SK-N-SH (cell line): ENCODE data around the gene FBXL22. TPM values are rescaled to one million over a fixed set of nuclear protein-coding genes. Genes with fewer than 3 reads are reported as not detected.
"Not testable (repeated sequence)": the region's sequence is repeated elsewhere in the genome, so short reads cannot be mapped to it uniquely, and the experiment has no call there.

Experiments
- CTCF ChIA-PET: fragments of 300-600, 350-600 bp; formaldehyde crosslinking; extraction: SDS; loops from one replicate; lab custom pipeline; 2021; lab: Yijun Ruan, JAX
- POLR2A ChIA-PET: fragments of 350-600 bp; sonication (Branson Sonifier 250); formaldehyde crosslinking; extraction: SDS; loops from one replicate; lab custom pipeline; 2020; ENCODE audit warnings: antibody characterized with exemption, inconsistent platforms; lab: Yijun Ruan, JAX
- DNase-seq: peaks from one replicate; pipeline ENCODE4 v3.0.0; 2012
- H2AFZ ChIP-seq: fragments of 200-600 bp; sonication (generic); 2 replicates; pipeline ENCODE4 v1.8.1; 2016; ENCODE audit warnings: antibody characterized with exemption, mild to moderate bottlenecking, low read depth
- H3F3A ChIP-seq: fragments of 200-600 bp; sonication (generic); replicated peaks from 2 replicates; pipeline ENCODE3; 2016; ENCODE audit warnings: antibody characterized with exemption, mild to moderate bottlenecking; ENCODE audit not compliant: insufficient read depth
- H3K27ac ChIP-seq, 2 experiments: fragments of 200-500 bp in 1 of 2; fragments of 200-600 bp in 1 of 2; sonication (Bioruptor generic) in 1 of 2; sonication (generic), shearing (Covaris generic) in 1 of 2; 2 replicates each; pipeline versions ENCODE4 v1.5.1 to v1.6.1; 2014 to 2016; ENCODE audit warnings: low read depth in 2 of 2, inconsistent platforms in 1 of 2, low read length in 1 of 2, mild to moderate bottlenecking in 1 of 2, mixed read lengths in 1 of 2
- H3K27me3 ChIP-seq: fragments of 200-600 bp; sonication (generic), shearing (Covaris generic); 2 replicates; pipeline ENCODE4 v1.6.1; 2016; ENCODE audit warnings: mixed run types; ENCODE audit not compliant: insufficient read depth
- H3K36me3 ChIP-seq, 2 experiments: fragments of 200-500 bp in 1 of 2; fragments of 200-600 bp in 1 of 2; sonication (Bioruptor generic) in 1 of 2; sonication (generic) in 1 of 2; replicated peaks in 1 of 2; 2 replicates each; pipeline versions ENCODE3 to v1.5.1; 2014 to 2016; ENCODE audit warnings: low read length in 1 of 2, mild to moderate bottlenecking in 1 of 2; ENCODE audit not compliant: insufficient read depth in 2 of 2, control insufficient read depth in 1 of 2
- H3K4me1 ChIP-seq, 2 experiments: fragments of 200-500 bp in 1 of 2; fragments of 200-600 bp in 1 of 2; sonication (Bioruptor generic) in 1 of 2; sonication (generic), shearing (Covaris generic) in 1 of 2; 2 replicates each; pipeline versions ENCODE4 v1.5.1 to v1.6.1; 2014 to 2016; ENCODE audit warnings: low read depth in 1 of 2, low read length in 1 of 2, mixed run types in 1 of 2; ENCODE audit not compliant: insufficient read depth in 2 of 2, control insufficient read depth in 1 of 2
- H3K4me2 ChIP-seq: fragments of 200-600 bp; sonication (generic), shearing (Covaris generic); 2 replicates; pipeline ENCODE4 v1.6.1; 2017; ENCODE audit warnings: mixed run types
- H3K4me3 ChIP-seq, 2 experiments: fragments of 200-500 bp in 1 of 2; fragments of 200-600 bp in 1 of 2; sonication (Bioruptor generic) in 1 of 2; sonication (generic), shearing (Covaris generic) in 1 of 2; 2 replicates each; pipeline versions ENCODE4 v1.5.1 to v1.8.1; 2014 to 2016; ENCODE audit warnings: low read depth in 2 of 2, inconsistent platforms in 1 of 2, low read length in 1 of 2, mild to moderate bottlenecking in 1 of 2, mixed read lengths in 1 of 2, moderate library complexity in 1 of 2
- H3K79me2 ChIP-seq: fragments of 200-600 bp; sonication (generic); 2 replicates; pipeline ENCODE4 v1.8.1; 2017; ENCODE audit warnings: mild to moderate bottlenecking; ENCODE audit not compliant: insufficient read depth
- H3K9ac ChIP-seq: fragments of 200-600 bp; sonication (generic); 2 replicates; pipeline ENCODE4 v1.6.1; 2017; ENCODE audit warnings: mixed run types
- H3K9me2 ChIP-seq: fragments of 200-600 bp; sonication (generic); 2 replicates; pipeline ENCODE4 v1.6.1; 2017; ENCODE audit warnings: mixed run types
- H3K9me3 ChIP-seq: fragments of 200-600 bp; sonication (generic); 2 replicates; pipeline ENCODE4 v1.6.1; 2017; ENCODE audit warnings: mixed run types, mild to moderate bottlenecking, moderate library complexity
- H4K20me1 ChIP-seq: fragments of 200-600 bp; sonication (generic); 2 replicates; pipeline ENCODE4 v1.6.1; 2017; ENCODE audit warnings: mild to moderate bottlenecking, mixed run types; ENCODE audit not compliant: insufficient read depth
- CTCF ChIP-seq: fragments of 200-600 bp; sonication (generic); IDR thresholded peaks from 2 replicates; pipeline ENCODE4 v1.6.1; 2017; ENCODE audit warnings: antibody characterized with exemption, mild to moderate bottlenecking, moderate library complexity
- FOSL2 ChIP-seq: IDR thresholded peaks from 2 replicates; pipeline ENCODE4 v1.4.0; 2012; ENCODE audit warnings: low read depth, mild to moderate bottlenecking, moderate library complexity, borderline replicate concordance
- FOXJ3 ChIP-seq: sonication (generic); formaldehyde crosslinking; IDR thresholded peaks from 2 replicates; pipeline ENCODE4 v1.5.1; 2020; ENCODE audit warnings: mild to moderate bottlenecking, missing genetic modification reagents
- FOXM1 ChIP-seq: IDR thresholded peaks from 2 replicates; pipeline ENCODE4 v1.4.0; 2012; ENCODE audit warnings: low read depth, mild to moderate bottlenecking
- GATA2 ChIP-seq: sonication (generic); formaldehyde crosslinking; IDR thresholded peaks from 2 replicates; pipeline ENCODE4 v1.5.0; 2020; ENCODE audit warnings: mild to moderate bottlenecking, missing genetic modification reagents
- IRF3 ChIP-seq: fragments of 150-350 bp; IDR thresholded peaks from 2 replicates; pipeline ENCODE4 v1.6.1; 2016; ENCODE audit warnings: mild to moderate bottlenecking, low read depth, low read length
- MAX ChIP-seq: IDR thresholded peaks from 2 replicates; pipeline ENCODE4 v1.4.0; 2012; ENCODE audit warnings: low read depth
- MEF2A ChIP-seq: IDR thresholded peaks from 2 replicates; pipeline ENCODE4 v1.4.0; 2012; ENCODE audit warnings: low read depth, borderline replicate concordance
- MXI1 ChIP-seq: IDR thresholded peaks from 2 replicates; pipeline ENCODE4 v1.6.1; 2012; ENCODE audit warnings: mild to moderate bottlenecking, low read depth, low read length, improper control_type of control experiment
- NFIC ChIP-seq: IDR thresholded peaks from 2 replicates; pipeline ENCODE4 v1.4.0; 2012; ENCODE audit warnings: borderline replicate concordance
- PBX3 ChIP-seq: IDR thresholded peaks from 2 replicates; pipeline ENCODE4; 2012
- POLR2AphosphoS5 ChIP-seq: IDR thresholded peaks from 2 replicates; pipeline ENCODE4 v1.6.1; 2012; ENCODE audit warnings: low read depth, low read length
- RFX5 ChIP-seq: IDR thresholded peaks from 2 replicates; pipeline ENCODE4 v1.6.1; 2012; ENCODE audit warnings: mild to moderate bottlenecking, improper control_type of control experiment, low read length
- SMC3 ChIP-seq: IDR thresholded peaks from 2 replicates; pipeline ENCODE4 v1.6.1; 2012; ENCODE audit warnings: low read depth, low read length, improper control_type of control experiment
- TAF1 ChIP-seq: IDR thresholded peaks from 2 replicates; pipeline ENCODE4 v1.6.1; 2012; ENCODE audit warnings: low read depth, mild to moderate bottlenecking, low read length, moderate library complexity, borderline replicate concordance
- TCF12 ChIP-seq: IDR thresholded peaks from 2 replicates; pipeline ENCODE4 v1.4.0; 2012
- USF1 ChIP-seq: IDR thresholded peaks from 2 replicates; pipeline ENCODE4 v1.4.0; 2012; ENCODE audit warnings: low read depth, borderline replicate concordance
- YY1 ChIP-seq: IDR thresholded peaks from 2 replicates; pipeline ENCODE4 v1.4.0; 2012; ENCODE audit warnings: low read depth, mild to moderate bottlenecking
- WGBS: methylation state at CpG from one replicate; pipeline ENCODE4 v1.1.6; 2017; ENCODE audit warnings: low lambda C conversion rate; 5-methylcytosine and 5-hydroxymethylcytosine counted together
- polyA plus RNA-seq, 3 experiments: library from polyadenylated mRNA; depleted of rRNA; stranded (reverse); fragments of >200 nt; gene quantifications; 2 replicates each; pipeline ENCODE4 v1.2.3, GENCODE V29; 2012

The FBXL22 gene
- polyA plus RNA-seq, 1 of the 3 experiments (the other 2 are of a cell fraction) = 0.10 TPM

- H2AFZ ChIP-seq, H4K20me1 ChIP-seq, H3K27ac ChIP-seq, H3F3A ChIP-seq, H3K9ac ChIP-seq, H3K79me2 ChIP-seq, H3K27me3 ChIP-seq, DNase-seq, H3K4me3 ChIP-seq, H3K4me1 ChIP-seq, CTCF ChIA-PET, POLR2A ChIA-PET, H3K9me3 ChIP-seq, H3K9me2 ChIP-seq, H3K4me2 ChIP-seq: not testable (repeated sequence)
- H3K36me3 ChIP-seq = peaks cover 15 to 23% of the 10 kb centered on the region in 2 experiments
- WGBS = 91% methylated on average over 3 of the region's 3 CpGs
These were observed 20.4 kb downstream of the FBXL22 start for GRCh38 chr15:63617627-63618026.

GRCh38 chr15:63620760-63621159 is 23.6 kb downstream of the FBXL22 start:
- H3K27ac ChIP-seq, H3K9ac ChIP-seq, H3K4me3 ChIP-seq, H3K9me3 ChIP-seq, H3F3A ChIP-seq, H2AFZ ChIP-seq, H4K20me1 ChIP-seq, H3K4me2 ChIP-seq, CTCF ChIA-PET, DNase-seq, H3K27me3 ChIP-seq, H3K79me2 ChIP-seq, H3K9me2 ChIP-seq, H3K4me1 ChIP-seq, POLR2A ChIA-PET: not testable (repeated sequence)
- 70% methylated on average over 2 of the region's 2 CpGs for WGBS
- H3K36me3 ChIP-seq = peaks cover 22 to 34% of the 10 kb centered on the region in 2 experiments

GRCh38 chr15:63623232-63623969 is 26.2 kb downstream of the FBXL22 start:
- H3K9me2 ChIP-seq = no peaks in the 10 kb centered on the region
- DNase-seq = no peak
- no peaks in the 10 kb centered on the region for H3F3A ChIP-seq
- no peak overlapping the region for H3K27ac ChIP-seq
- peaks cover 38 to 48% of the 10 kb centered on the region in 2 experiments for H3K36me3 ChIP-seq
- no peaks in the 10 kb centered on the region for H3K4me1 ChIP-seq
- no peaks in the 10 kb centered on the region for H3K27me3 ChIP-seq
- CTCF ChIA-PET = interaction anchor here (1.1 to 2.5 kb wide), 4 partner anchors 13 to 322 kb away, joined by 3 to 10 read pairs (median 3); no protein-coding TSS in a partner anchor
- H2AFZ ChIP-seq = no peak overlapping the region
- H3K79me2 ChIP-seq = no peaks in the 10 kb centered on the region
- no peaks in the 10 kb centered on the region for H4K20me1 ChIP-seq
- POLR2A ChIA-PET = no interaction called here
- WGBS = 94% methylated on average over 8 of the region's 8 CpGs
- H3K9me3 ChIP-seq = no peaks in the 10 kb centered on the region
- H3K4me3 ChIP-seq = no peak overlapping the region
- no peak overlapping the region for H3K9ac ChIP-seq
- H3K4me2 ChIP-seq = no peak overlapping the region
- TF ChIP-seq MEF2A (no peak), PBX3 (no peak), USF1 (no peak), YY1 (no peak), RFX5 (no peak), CTCF (no peak), MXI1 (no peak), SMC3 (no peak), TCF12 (no peak), FOXM1 (no peak), POLR2AphosphoS5 (no peak), FOXJ3 (CRISPR knock-in tag) (no peak), FOSL2 (no peak), GATA2 (CRISPR knock-in tag) (no peak), TAF1 (no peak), MAX (no peak), NFIC (no peak), IRF3 (no peak)
